ENCODE results near the gene GOLGB1. TPM values are rescaled to one million over a fixed set of nuclear protein-coding genes. Genes with fewer than 3 reads are reported as not detected.

The GOLGB1 gene
- total RNA-seq, 1 donor from 2014 or later, result 20.7 TPM

- no peak for DNase-seq (ENCODE audit: low read depth)
- TF ChIP-seq CTCF (conservative IDR thresholded peaks at IDR 0.05; ENCODE audit: low read depth, low read length), result no peak
- no peak overlapping the region for H3K4me3 ChIP-seq (ENCODE audit: low read depth, low read length)
Measured at GRCh38 chr3:121665488-121665887, 84.1 kb downstream of the GOLGB1 start.

GRCh38 chr3:121663171-121663847 lies 86.2 kb downstream of the GOLGB1 start:
- TF ChIP-seq CTCF (conservative IDR thresholded peaks at IDR 0.05; ENCODE audit: low read depth, low read length), result no peak
- no peak for DNase-seq (ENCODE audit: low read depth)
- H3K4me3 ChIP-seq (ENCODE audit: low read depth, low read length), result no peak overlapping the region

GRCh38 chr3:121662742-121663141 lies 86.8 kb downstream of the GOLGB1 start:
- TF ChIP-seq CTCF (conservative IDR thresholded peaks at IDR 0.05; ENCODE audit: low read depth, low read length), result no peak
- H3K4me3 ChIP-seq (ENCODE audit: low read depth, low read length), result no peak overlapping the region
- DNase-seq (ENCODE audit: low read depth), result no peak

GRCh38 chr3:121661376-121661775 lies 88.2 kb downstream of the GOLGB1 start:
- H3K4me3 ChIP-seq (ENCODE audit: low read depth, low read length), result no peak overlapping the region
- TF ChIP-seq CTCF (conservative IDR thresholded peaks at IDR 0.05; ENCODE audit: low read depth, low read length), result no peak
- no peak for DNase-seq (ENCODE audit: low read depth)

GRCh38 chr3:121660356-121661171 lies 89.0 kb downstream of the GOLGB1 start, which contains the start of gene HCLS1:
Gene HCLS1 (minus strand): TSS chr3:121660903. CDS start chr3:121658347, 2,556 bp downstream.
- no peak for DNase-seq (ENCODE audit: low read depth)
- no peak for TF ChIP-seq CTCF (conservative IDR thresholded peaks at IDR 0.05; ENCODE audit: low read depth, low read length)

GRCh38 chr3:121659586-121659985 lies 90.0 kb downstream of the GOLGB1 start:
- no peak for TF ChIP-seq CTCF (conservative IDR thresholded peaks at IDR 0.05; ENCODE audit: low read depth, low read length)
- DNase-seq (ENCODE audit: low read depth), result no peak
- H3K4me3 ChIP-seq (ENCODE audit: low read depth, low read length), result no peak overlapping the region

More at GRCh38 chr3:121660356-121661171, 89.0 kb downstream of the GOLGB1 start, which contains the start of gene HCLS1:
- no peak within 1 kb of the TSS for H3K4me3 ChIP-seq (ENCODE audit: low read depth, low read length)

Measured in epithelial cell of proximal tubule (primary cell).